ENCODE results near the gene STRADA. TPM values are rescaled to one million over a fixed set of nuclear protein-coding genes. Genes with fewer than 3 reads are reported as not detected.

The STRADA gene
- total and polyA plus RNA-seq, 2 experiments from 2014 or later: 19.9 to 24.4 TPM

DNA sequence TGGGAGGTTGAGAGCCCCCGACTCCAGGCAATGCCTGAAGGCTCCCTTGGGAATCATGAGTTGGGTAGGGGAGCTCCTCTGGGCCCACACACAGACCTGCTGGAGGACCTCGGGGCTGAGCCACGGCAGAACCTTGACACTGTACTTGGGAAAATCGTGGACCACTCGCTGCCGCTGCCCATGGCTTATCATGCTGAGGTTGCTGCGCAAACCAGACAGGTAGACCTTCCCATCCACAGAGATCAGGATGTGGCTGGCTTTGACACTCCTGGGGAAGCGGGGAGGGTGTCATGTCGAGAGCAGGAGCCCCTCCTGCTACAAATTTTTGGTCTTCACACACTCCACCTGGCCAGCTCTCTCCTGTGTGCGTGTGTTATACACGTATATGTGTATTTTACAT is 34.4 kb downstream of the STRADA start:
- 94% methylated on average over 11 of the region's 11 CpGs for WGBS (ENCODE audit: low lambda C conversion rate, missing lambda C conversion rate)
- Histone ChIP-seq H3K9me2 (replicated peaks; ENCODE audit: insufficient read depth) (no peaks in the 10 kb centered on the region), H3K27me3 (no peaks in the 10 kb centered on the region), H3K9me3 (ENCODE audit: low read depth) (no peaks in the 10 kb centered on the region), H3K4me3 (no peak overlapping the region), H3K4me2 (no peak overlapping the region), H2AFZ (no peak overlapping the region), H3K4me1 (ENCODE audit: insufficient read depth) (no peaks in the 10 kb centered on the region), H3K27ac (no peak overlapping the region), H4K20me1 (ENCODE audit: insufficient read depth, poor library complexity, severe bottlenecking) (no peaks in the 10 kb centered on the region), H3K79me2 (no peaks in the 10 kb centered on the region), H3K36me3 (replicated peaks; ENCODE audit: insufficient read depth, low read depth) (no peaks in the 10 kb centered on the region)
- TF ChIP-seq EZH2 (IDR thresholded peaks at IDR 0.05; ENCODE audit: borderline replicate concordance) (no peak), EZH2phosphoT487 (IDR thresholded peaks at IDR 0.05; ENCODE audit: low read depth, severe bottlenecking, unreplicated experiment) (no peak)
- TF ChIP-seq, protein P1, sequence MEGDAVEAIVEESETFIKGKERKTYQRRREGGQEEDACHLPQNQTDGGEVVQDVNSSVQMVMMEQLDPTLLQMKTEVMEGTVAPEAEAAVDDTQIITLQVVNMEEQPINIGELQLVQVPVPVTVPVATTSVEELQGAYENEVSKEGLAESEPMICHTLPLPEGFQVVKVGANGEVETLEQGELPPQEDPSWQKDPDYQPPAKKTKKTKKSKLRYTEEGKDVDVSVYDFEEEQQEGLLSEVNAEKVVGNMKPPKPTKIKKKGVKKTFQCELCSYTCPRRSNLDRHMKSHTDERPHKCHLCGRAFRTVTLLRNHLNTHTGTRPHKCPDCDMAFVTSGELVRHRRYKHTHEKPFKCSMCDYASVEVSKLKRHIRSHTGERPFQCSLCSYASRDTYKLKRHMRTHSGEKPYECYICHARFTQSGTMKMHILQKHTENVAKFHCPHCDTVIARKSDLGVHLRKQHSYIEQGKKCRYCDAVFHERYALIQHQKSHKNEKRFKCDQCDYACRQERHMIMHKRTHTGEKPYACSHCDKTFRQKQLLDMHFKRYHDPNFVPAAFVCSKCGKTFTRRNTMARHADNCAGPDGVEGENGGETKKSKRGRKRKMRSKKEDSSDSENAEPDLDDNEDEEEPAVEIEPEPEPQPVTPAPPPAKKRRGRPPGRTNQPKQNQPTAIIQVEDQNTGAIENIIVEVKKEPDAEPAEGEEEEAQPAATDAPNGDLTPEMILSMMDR (IDR thresholded peaks at IDR 0.05; ENCODE audit: poor library complexity): no peak
- DNase-seq (ENCODE audit: low spot score): no peak

DNA sequence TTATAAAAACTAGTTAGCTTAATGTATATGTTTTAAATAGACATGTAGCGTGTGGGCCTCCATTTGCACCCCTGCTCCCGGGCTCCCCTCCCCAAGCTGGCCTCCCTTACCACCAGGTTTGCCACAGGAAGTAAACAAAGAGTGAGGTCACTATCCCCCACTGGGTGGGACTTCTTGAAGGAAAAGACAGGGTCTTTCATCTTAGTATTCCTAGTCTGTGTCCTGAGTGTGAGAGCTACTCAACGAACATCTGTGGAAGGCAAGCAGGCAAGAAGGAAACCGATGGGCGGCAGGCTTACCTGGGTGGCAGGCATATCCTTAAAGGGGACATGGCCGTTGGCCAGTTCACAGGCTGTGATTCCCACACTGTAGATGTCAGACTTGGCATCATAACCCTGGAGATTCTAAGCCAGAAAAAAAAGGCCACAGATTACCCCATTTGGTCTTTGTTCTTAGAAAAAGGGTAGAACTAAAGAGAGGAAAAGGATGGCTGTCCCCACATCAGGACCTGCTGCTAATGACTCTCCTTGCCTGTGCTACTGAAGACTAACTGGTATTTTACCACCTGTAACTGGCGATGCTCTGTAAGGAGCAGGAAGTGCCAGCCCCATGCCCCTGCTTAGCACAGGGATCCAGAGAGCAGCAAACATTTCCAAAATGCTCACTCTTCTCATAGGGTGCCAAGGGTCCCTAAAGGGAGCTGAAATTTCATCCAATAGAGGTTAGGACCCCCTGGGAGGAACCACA is 35.1 kb downstream of the STRADA start:
- H2AFZ ChIP-seq: no peak overlapping the region
- no peaks in the 10 kb centered on the region for H3K27me3 ChIP-seq
- no peak overlapping the region for H3K4me2 ChIP-seq
- no peaks in the 10 kb centered on the region for H4K20me1 ChIP-seq (ENCODE audit: insufficient read depth, poor library complexity, severe bottlenecking)
- TF ChIP-seq EZH2phosphoT487 (IDR thresholded peaks at IDR 0.05; ENCODE audit: low read depth, severe bottlenecking, unreplicated experiment) (no peak), EZH2 (IDR thresholded peaks at IDR 0.05; ENCODE audit: borderline replicate concordance) (no peak)
- TF ChIP-seq, protein P1 (IDR thresholded peaks at IDR 0.05; ENCODE audit: poor library complexity): no peak
- no peaks in the 10 kb centered on the region for H3K36me3 ChIP-seq (replicated peaks; ENCODE audit: insufficient read depth, low read depth)
- WGBS (ENCODE audit: low lambda C conversion rate, missing lambda C conversion rate): 92% methylated on average over 7 of the region's 7 CpGs
- no peaks in the 10 kb centered on the region for H3K79me2 ChIP-seq
- no peaks in the 10 kb centered on the region for H3K4me1 ChIP-seq (ENCODE audit: insufficient read depth)
- no peak overlapping the region for H3K4me3 ChIP-seq
- no peaks in the 10 kb centered on the region for H3K9me3 ChIP-seq (ENCODE audit: low read depth)
- no peak overlapping the region for H3K27ac ChIP-seq
- H3K9me2 ChIP-seq (replicated peaks; ENCODE audit: insufficient read depth): no peaks in the 10 kb centered on the region
- DNase-seq (ENCODE audit: low spot score): no peak

DNA sequence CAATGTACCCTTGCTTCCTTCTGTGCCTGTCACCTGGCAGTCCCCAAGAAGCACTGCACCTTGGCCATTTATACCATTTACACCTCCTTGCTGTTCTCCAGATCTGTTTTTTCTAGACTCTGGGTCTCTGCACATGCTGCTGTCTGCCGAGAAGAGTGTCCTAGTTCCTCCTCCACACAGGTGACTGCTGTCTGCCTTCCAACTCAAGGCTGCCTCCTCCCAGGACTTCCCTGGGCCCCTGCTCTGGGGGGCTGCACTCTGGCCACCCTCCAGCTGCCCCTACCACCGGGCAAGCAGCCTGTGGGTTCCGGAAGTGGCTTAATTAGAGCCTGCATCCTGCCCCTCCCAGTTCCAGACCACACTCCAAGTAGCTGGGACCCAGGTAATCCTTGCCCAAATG is 35.9 kb downstream of the STRADA start:
- no peak overlapping the region for H3K4me3 ChIP-seq
- peaks cover 7% of the 10 kb centered on the region for H3K4me1 ChIP-seq (ENCODE audit: insufficient read depth)
- TF ChIP-seq, protein P1 (IDR thresholded peaks at IDR 0.05; ENCODE audit: poor library complexity): no peak
- TF ChIP-seq EZH2phosphoT487 (IDR thresholded peaks at IDR 0.05; ENCODE audit: low read depth, severe bottlenecking, unreplicated experiment) (no peak), EZH2 (IDR thresholded peaks at IDR 0.05; ENCODE audit: borderline replicate concordance) (no peak)
- 83% methylated on average over 3 of the region's 3 CpGs for WGBS (ENCODE audit: low lambda C conversion rate, missing lambda C conversion rate)
- H3K79me2 ChIP-seq: no peaks in the 10 kb centered on the region
- no peak overlapping the region for H2AFZ ChIP-seq
- H3K9me3 ChIP-seq (ENCODE audit: low read depth): no peaks in the 10 kb centered on the region
- H3K27ac ChIP-seq: no peak overlapping the region
- no peak overlapping the region for H3K4me2 ChIP-seq
- no peaks in the 10 kb centered on the region for H3K36me3 ChIP-seq (replicated peaks; ENCODE audit: insufficient read depth, low read depth)
- no peaks in the 10 kb centered on the region for H4K20me1 ChIP-seq (ENCODE audit: insufficient read depth, poor library complexity, severe bottlenecking)
- no peaks in the 10 kb centered on the region for H3K27me3 ChIP-seq
- no peak for DNase-seq (ENCODE audit: low spot score)
- no peaks in the 10 kb centered on the region for H3K9me2 ChIP-seq (replicated peaks; ENCODE audit: insufficient read depth)
